Renal cortical epithelial cell (primary cell): ENCODE measurements around the gene TAF1B. TPM values are rescaled to one million over a fixed set of nuclear protein-coding genes. Genes with fewer than 3 reads are reported as not detected.

ENCODE experiments used
- DNase-seq: peaks from one replicate; pipeline ENCODE4 v3.0.0-alpha.2; 2011; ENCODE audit warnings: low read depth
- total RNA-seq: library from RNA; depleted of rRNA; stranded (reverse); fragments of >200 nt; gene quantifications from 2 replicates; pipeline ENCODE4 v1.2.3, GENCODE V29; 2014

TAF1B gene
- total RNA-seq, 1 donor from 2014 or later = 30.5 TPM

GRCh38 chr2:9964334-9964980, 121.2 kb downstream of the TAF1B start:
- DNase-seq = no peak

- no peak for DNase-seq
Observed at GRCh38 chr2:9965119-9965822, 122.0 kb downstream of the TAF1B start.

- DNase-seq = no peak
Observed at GRCh38 chr2:9966491-9967022, 123.3 kb downstream of the TAF1B start.

GRCh38 chr2:9967053-9967775, 123.9 kb downstream of the TAF1B start:
- no peak for DNase-seq

GRCh38 chr2:9968553-9969497, 125.6 kb downstream of the TAF1B start:
- no peak for DNase-seq

- no peak for DNase-seq
Observed at GRCh38 chr2:9970200-9971044, 127.1 kb downstream of the TAF1B start.

GRCh38 chr2:9971105-9971818, 128.0 kb downstream of the TAF1B start:
- no peak for DNase-seq

- no peak for DNase-seq
Observed at GRCh38 chr2:9971890-9972289, 128.6 kb downstream of the TAF1B start.

GRCh38 chr2:9972621-9973479, 129.6 kb downstream of the TAF1B start:
- peak; percentile 66 for DNase-seq

- no peak for DNase-seq
Observed at GRCh38 chr2:9973690-9974089, 130.4 kb downstream of the TAF1B start.

- no peak for DNase-seq
Observed at GRCh38 chr2:9974343-9974742, 131.1 kb downstream of the TAF1B start.

GRCh38 chr2:9975328-9975727, 132.1 kb downstream of the TAF1B start:
- no peak for DNase-seq

- DNase-seq = peak; percentile 98
Observed at GRCh38 chr2:9975805-9976447, 132.7 kb downstream of the TAF1B start.

- DNase-seq = peak; percentile 36
Observed at GRCh38 chr2:9979977-9980376, 136.7 kb downstream of the TAF1B start.

- no peak for DNase-seq
Observed at GRCh38 chr2:9980520-9980919, 137.2 kb downstream of the TAF1B start.

GRCh38 chr2:9981655-9982054, 138.4 kb downstream of the TAF1B start:
- no peak for DNase-seq

GRCh38 chr2:9982248-9982647, 139.0 kb downstream of the TAF1B start:
- no peak for DNase-seq

- DNase-seq = no peak
Observed at GRCh38 chr2:9982891-9983290, 139.6 kb downstream of the TAF1B start.
